NCI-H748 treated with DMSO at 0.1 percent for 48 hours (cell line): Measurements from ENCODE around the gene KCNS3.

Experiments used
- DNase-seq: peaks from one replicate; lab custom pipeline; 2025; lab: John Stamatoyannopoulos, UW

Gene KCNS3

DNA sequence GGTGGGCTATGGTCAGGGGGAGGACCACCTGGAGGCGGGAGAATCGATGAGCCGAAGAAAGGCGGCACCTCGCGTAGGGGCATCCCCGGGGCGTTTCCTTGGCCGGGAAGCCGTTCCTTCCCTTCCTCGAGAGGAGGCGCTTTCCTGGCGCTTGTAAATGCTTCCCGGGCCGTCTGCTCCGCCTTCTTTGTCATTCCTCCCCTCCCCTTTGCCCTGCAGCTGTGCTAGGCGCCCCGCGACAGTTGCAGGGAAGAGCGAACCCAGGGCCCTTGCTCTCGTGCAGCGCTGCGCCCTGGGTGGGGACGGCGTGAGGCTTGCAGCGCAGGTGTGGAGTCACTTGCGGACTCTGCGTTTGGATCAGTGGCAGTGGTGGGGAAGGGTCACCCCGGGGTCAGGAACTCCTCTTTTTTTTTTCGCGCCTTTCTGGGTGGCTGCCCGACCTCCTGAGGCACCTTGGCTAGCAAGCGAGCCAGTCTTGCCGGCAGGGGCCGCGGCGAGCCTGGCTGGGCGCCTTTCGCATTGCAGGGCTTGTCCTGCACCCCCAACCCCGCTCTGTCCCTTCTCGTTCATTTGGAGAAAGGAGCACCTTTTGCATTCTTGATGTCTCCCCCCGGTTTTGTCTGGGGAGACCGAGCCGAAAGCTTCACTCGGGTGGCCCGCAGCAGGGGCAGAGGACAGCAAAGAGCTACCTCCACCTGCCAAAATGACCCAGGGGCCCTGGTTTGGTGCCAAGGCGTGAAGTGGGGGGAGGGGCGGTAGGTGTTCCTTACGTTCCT is 858 bp downstream of the KCNS3 start:
- DNase-seq: peak; percentile 85

DNA sequence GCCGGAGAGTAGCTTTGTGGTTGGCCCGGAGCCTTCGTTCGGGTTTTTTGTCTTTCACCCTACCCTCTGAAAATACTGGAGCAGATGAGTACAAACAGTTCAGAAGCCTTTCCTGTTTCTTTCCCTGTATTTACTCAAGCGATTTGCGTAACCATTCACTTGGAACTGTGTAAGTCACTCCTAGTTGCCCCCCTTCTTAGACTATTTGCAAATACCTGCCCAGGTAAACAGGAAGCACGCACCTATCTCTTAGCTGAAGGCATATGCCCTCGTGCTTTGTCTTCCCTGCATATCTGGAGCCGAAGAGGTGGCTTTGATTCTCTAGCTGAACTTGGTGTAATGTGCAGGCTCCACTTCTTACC is 1.4 kb downstream of the KCNS3 start:
- peak; percentile 51 for DNase-seq

DNA sequence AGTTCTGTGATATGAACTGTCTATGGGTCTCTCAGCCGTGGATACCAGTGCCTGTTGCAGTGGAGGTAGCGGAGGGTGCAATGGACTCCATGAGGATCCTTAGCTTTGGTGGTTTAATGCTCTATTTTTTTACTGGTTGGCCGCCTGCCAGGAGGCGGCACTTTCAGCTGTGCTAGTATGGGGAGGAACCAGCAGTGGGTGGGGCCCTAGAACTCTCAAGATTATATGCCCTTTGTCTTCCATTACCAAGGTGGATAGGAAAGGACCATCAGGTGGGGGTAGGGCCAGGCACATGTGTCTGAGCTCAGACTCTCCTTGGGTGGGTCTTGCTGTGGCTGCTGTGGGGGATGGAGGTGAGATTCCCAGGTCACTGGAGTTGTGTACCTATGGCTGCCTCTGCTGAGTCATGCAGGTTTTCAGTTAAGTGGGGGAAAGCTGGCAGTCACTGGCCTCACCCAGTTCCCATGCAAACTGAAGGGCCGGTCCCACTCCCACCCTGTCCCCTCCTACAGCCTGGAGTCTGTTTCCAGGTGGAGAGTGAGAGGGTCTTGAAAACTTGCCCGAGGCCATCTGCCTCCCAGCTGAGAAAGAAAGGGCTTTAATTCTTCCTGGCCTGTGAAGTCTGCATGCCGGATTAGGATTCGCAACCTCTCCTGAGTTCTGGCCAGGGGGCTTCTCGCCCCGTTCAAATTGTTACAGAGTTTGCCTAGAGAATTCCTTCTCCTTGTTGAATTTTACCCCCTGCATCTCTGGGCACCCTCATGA is 14.5 kb downstream of the KCNS3 start:
- peak; percentile 40 for DNase-seq

DNA sequence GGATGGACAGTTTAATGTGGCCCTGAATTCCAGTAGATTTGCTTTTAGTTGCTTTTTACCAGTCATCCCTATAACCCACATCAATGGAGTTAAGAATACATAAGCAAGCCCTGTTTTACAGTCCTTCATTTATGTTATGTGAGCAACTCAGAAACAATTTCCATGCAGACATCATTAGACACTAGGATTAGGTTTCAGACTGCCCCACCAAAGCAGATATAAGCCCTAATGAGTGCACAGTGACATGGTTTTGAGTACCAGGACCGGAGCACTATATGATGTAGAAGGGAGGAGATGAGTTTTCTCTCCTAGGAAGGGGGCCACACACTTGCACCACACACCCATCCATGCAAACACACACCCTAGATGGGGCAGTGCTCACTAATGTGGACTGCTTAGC is 15.5 kb downstream of the KCNS3 start:
- DNase-seq: no peak

DNA sequence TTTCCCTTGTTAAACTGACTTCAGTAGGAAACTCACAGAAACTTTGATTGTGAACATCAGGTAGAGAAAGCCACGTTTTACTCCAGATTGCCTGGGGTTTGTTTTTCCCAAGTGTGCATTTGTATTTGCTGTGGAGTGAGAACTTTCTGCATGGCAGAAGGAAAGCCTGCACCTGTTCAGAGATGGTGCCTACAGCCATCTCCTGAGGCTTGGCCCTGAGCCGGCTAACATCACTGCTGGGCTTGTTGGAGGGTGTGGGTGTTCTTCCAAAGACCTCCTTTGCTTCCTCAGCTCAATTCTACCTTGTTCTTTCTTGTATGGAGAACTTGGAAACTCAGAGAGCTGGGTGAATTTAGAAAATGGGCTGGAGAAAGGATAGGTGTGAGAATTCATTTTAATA is 16.1 kb downstream of the KCNS3 start:
- DNase-seq: no peak

DNA sequence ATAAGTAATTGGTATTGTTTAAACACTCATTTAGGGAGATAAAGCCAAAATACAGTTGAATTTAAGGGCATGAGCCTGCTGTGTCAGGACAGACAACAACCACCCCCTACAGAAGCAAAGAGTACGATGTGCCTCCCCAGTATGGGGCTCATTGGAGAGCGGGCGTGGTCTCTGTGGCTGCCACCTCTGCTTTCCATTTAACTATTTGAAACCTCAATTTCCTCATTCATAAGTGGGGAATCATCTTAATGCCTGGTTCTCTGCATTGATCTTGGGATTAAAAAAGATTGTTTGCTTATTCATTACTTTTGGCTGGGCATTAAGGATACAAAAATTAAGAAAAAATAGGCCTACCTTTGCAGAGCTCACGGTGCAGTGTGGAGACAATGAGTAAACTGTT is 21.4 kb downstream of the KCNS3 start:
- peak; percentile 52 for DNase-seq

DNA sequence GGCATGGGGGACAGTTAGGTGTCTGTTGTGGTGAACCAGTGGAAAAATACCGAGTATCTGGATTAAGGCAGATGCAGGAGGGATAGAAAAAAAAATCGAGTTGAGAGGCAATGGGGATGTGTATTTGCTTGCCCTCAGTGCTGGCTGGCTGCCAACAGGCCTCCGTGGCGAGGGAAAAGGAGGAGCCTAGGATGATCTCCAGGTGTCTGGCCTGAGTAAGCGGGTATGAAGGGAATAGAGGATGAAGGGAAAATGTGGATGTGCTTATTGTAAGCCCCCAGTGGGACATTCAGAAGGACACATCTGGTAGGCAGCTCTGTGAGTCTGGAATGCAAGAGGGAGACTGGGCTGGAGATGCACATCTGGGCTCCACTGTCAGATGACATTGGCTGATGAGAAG is 22.8 kb downstream of the KCNS3 start:
- peak; percentile 94 for DNase-seq

DNA sequence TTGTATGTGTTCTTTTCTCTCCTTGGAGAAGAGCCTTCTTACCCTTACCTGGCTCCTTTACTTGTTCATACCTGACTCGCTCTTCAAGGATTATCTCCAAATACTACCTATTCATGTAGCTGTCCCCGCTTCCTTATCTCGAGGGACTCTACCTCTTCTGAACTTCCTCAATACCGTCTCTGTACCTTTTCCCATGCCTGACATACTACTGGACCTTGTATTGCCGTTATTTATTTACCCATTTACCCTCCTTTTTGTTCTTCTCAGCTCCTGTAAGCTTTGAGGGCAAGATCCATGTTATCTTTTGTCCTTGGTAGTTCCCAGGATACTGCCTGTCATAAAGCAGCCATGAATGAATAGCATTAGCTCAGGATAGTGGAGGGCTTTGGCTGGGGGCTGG is 32.5 kb downstream of the KCNS3 start:
- DNase-seq: no peak

DNA sequence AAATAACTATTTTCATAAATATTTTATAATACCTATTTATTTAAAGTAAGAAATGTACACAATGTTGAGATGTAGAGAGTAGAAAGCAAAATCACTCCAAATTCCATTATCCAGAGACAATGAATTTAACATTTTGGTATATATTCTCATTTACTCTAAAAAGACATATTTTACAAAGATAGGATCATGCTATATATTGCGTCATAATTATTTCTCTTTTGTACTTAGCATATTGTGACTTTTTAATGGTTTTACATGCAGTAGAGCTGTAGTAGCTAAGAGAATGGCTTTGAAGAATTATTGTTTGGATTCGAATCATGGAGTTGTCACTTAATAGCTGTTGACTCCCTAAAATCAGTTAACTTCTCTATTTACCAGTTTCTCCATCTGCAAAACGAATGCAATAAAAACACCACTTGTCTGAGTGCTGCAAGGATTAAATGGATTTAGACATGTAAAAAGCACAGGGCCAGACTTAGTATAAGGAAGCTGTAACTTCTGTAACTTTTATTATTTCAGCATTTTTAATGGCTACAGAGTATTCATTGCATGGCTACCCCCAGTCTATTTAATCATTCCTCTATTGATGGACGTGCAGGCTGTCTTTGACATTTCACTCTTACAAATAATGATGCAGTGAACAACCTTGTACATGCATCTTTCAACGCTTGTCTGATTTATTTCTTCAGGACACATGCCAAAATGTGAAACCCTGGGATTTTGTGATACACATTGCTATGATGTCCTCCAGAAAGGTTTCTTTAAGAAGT is 33.2 kb downstream of the KCNS3 start:
- no peak for DNase-seq

DNA sequence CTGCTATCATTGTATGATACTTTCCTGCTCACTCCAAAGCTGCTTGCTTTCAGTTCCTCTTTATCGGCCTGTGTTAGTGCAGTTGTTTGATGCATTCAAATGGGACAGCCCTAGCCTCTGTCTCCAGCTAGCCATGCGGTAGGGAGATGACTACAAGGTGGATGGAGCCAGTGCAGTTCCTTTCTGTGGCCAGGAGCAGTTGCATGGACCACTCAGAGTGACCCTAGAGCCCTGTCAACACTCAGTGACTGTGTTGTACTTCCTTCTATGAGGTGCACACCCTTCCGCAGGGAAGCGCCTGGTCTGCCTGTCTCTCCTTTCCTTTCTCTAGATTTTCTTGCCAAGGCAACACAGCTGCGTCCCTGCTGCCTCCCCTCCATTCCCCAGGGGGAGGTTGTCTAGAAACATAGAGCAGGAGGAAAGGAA is 33.8 kb downstream of the KCNS3 start:
- DNase-seq: no peak

DNA sequence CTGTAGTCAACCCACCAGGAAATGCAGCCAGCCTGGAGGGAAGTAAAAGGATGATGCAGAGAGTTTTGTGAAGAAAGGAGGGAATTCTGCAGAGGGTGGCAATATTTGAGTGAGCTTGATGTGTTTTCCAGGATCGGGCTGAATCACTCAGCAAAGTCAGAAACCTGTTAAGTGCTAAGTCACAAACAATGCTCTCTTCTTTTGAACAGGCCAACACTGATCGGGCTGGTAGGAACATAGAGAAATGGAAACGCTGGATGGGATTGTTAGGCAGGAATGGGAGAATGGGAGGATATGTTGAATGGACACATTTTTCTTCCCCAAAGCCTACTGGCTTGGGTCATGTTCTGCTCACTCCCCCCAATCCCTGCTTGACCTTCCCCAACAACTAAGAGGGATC is 36.6 kb downstream of the KCNS3 start:
- no peak for DNase-seq

DNA sequence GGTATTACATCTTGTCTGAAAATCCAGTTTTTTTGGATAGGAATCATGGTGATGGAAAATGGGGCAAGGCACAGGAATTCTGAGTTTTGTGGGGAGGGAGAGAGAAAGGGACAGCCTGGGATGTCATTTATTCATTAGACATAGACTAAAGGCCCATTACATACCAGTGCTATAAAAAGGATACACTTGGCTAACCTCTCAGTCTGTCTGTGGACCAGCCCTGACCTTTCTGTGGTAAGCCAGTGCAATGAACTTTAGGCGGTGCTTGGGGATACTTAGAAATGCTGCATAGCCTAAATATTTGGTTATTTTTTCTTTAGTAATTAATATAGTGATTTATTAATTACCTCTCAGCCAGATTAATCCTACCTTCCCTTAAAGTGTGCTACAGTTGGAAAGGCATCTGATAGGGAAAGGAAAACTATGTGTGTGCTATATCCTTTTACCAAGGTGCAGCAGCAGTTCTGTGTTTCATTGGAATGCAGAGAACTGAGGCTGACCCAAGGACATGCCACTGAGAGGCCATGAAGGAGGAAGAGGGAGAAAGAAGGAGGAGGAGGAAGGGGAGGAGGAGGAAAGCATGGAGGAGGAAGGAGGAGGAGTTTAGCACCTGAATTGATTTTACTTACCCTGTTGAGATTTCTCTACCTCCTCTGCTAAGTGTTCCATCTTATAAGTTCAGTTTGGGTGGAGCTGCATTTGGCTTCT is 37.5 kb downstream of the KCNS3 start:
- DNase-seq: no peak

DNA sequence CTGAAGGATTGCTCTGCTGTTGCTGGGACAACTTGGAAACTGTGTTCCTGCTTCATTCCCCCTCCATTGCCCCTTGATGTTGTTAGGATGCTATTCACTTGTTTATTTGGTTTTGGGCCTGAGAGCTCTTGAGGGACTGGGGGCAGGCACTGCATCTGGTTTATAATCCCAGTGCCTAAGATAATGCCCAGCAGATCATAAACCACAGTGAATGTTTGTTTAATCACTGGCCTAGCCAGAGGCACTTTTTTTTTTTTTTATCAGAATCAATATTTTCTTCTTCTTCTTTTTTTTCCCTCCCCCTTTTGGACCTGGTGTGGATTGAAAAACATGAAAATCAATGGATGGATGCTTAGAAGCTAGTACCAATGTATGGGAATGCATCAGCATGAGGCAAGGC is 38.1 kb downstream of the KCNS3 start:
- no peak for DNase-seq

DNA sequence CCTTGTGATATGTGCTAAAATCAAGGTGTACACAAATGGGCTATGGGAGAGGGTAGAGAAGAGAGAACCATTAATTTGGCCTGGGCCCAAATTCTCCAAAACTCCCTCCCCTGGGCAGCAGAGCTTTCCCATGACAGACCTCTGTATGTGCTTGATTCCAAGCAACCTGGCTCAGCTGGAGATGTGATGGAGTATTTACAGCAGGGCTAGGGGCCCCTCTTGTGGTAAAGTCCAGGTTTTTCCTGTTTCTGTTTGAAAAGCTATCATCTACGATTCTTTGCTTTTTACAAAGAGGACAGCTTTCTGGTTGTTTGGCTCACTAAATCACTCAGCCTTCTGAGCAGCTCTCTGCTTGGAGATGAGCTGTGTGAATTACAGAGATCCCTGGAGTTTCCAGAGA is 40.3 kb downstream of the KCNS3 start:
- DNase-seq: no peak

DNA sequence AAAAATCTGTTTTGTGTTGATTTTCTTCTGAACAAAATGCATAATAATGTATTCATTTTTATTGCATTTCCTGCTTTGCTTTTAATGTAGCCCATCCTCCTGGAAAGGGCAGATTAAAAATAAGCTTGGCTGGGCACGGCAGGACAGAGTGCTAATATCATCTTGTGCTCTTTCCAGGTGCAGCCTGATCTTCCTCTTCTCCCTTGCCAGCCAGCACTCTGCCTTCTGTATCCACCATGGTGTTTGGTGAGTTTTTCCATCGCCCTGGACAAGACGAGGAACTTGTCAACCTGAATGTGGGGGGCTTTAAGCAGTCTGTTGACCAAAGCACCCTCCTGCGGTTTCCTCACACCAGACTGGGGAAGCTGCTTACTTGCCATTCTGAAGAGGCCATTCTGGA is 52.3 kb downstream of the KCNS3 start:
- DNase-seq: no peak

DNA sequence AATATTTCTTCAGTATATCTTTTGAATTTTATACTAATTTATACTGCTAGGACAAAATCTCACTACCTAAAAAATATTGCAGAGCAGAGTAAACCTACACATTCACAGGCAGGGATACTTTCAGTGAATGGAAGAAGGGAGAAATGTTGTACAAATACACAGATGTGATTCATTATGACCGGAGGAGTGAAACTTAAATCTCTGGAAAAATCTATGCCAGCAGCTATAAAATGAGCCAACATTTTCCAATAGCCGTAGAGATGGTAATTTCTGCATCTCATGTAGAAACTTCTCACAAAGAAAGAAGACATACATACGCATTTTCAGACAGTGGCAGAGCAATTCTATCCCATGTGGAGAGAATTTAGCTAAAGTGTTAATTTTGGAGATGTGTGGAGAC is 54.8 kb downstream of the KCNS3 start:
- no peak for DNase-seq

DNA sequence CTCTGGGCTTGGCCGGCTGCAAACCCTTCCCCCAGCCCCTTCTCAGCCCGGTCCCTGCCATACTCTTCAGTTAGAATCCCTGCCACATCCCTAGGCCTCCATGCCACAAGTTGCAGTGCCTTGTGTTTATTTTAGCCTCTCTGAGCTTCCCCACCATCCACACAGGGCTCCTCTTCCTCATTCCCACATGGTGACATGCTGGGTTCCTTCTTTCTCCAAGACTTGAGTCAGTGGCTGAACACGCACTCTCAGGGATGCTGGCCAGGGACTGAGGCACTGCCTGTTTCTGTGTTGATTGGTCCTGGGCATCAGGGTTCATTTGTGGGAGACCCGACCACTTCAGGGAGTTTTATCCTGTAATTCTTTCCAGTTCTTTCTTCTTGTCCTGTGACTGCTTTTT is 56.3 kb downstream of the KCNS3 start:
- DNase-seq: no peak

DNA sequence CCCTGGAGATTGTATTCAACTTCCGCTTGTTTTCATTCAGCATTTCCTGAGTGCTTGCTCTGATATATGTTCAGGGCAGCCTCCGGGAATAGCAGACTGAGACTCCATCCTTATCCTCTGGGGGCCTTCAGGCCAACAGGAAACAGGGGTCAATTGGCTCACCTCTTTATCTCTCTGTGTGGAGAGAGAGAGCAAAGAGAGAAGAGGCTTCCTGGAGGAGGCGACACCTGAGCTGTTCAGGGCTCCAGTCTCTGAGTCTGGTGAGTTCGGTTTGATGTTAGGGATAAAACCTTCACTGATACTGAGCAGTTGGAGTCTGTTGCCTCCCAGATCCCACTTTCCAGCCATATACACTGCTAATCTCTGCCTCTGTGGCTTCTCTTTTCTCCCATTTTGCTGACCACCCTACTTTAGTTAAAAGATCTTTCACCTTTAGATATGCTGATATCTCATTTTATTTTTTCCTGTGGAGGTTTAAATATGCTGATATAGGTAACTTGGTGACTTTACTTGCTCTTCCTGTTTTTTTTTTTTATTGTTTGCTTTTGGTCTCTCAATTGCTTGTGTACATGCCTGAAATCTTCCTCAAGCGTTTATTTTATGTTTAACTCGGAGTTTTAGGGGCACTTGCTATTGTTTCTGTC is 56.9 kb downstream of the KCNS3 start:
- no peak for DNase-seq

DNA sequence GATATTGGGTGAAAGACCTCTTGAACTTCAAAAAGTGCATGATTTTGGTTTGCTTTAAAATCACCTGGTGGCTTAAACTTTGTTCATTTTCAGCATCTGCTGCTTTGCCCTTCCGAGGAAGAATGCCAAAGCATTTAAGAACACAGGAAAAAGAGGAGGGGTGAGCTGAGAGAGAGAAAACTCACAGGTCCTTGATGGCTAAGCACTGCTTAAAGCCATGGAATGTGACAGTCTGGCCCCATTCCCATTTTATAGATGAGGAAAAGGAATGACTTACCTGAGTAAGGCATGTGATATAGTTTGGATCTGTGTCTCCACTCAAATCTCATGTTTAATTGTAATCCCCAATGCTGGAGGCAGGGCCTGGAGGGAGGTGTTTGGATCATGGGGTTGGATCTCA is 58.1 kb downstream of the KCNS3 start:
- no peak for DNase-seq

DNA sequence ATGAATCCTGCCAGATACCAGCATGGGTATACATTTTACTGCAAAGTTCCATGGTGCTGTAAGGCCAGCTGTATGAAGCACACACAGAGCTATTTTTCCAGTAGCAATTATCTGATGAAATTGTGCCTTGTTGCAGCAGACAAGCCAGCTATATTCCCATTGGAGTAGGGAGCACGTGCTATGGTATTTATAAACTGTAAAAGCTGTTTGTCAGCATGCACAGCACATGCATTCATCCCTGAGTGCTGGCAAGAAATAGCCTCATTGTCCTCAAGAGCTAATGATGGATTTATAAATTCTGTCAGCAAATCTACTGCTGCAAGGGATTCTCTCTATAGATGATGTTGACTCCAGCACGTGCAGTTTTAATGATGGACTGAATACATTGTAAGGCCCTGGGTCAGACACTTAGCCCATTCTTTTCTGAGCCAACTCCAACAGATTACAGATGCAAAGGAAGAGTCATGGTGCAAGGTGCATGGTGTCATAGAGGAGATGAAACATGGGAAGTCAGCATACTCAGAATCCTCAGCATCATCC is 61.7 kb downstream of the KCNS3 start:
- DNase-seq: no peak

DNA sequence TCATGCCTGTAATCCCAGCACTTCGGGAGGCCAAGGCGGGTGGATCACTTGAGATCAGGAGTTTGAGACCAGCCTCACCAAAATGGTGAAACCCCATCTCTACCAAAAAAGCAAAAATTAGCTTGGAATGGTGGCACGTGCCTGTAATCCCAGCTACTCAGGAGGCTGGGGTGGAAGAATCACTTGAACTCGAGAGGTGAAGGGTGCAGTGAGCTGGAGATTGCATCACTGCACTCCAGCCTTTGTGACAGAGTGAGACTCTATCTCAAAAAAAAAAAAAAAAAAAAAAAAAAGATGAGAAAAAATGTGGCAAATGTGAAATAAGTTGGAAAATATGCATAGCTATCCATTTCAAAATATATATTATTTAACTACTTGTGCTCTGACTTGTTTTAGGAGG is 65.0 kb downstream of the KCNS3 start:
- DNase-seq: no peak

DNA sequence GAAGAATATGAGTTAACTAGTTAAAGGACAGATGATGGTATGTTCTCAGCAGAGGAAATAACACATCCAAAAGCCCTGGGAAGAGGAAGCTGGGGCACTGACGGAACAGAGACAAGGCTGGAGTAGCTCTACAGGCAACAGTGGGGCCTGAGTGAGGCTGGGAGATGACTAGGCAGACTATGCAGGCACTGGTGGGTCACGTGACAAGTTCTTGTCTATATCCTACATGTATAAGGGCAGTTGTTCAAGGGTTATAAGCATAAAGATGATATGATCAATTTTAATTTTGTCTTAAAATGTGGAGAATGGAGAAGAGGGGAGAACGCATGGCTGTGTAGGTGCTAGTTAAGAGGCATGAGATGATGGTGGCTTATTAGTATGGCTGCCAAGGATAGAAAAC is 68.6 kb downstream of the KCNS3 start:
- no peak for DNase-seq
